ENCODE measurements around the gene MAP3K15.

MAP3K15 gene

DNA sequence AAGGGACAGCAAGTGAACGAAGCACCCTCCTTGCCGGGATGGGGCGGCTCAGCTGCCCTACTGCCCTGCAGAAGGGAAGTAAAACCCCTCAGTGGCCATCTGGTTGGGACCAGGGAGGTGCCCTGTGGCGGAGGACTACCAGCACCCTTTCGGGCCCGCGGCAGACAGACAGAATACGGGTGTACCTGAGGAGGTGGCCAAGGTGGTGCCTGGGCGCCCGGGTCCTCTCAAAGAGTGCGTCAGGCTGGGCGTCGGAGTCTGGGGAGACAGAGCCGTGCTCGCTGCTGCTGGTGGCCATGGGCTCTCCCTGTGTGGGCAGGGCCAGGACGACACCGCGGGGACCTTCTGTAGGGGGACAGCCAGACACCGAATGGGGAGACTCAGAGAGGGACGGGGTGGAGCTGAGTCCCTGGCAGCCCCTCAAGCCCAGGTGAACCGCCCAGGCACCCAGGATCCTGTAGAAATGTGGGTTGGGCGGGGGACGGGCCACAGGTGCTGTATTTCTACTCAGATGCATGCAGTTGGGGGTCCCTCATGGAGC, 141.9 kb downstream of the MAP3K15 start:
- TF ChIP-seq TAF1 (IDR thresholded peaks at IDR 0.05; ENCODE audit: borderline replicate concordance, insufficient read depth, low read length) (no peak), FOXP2 (optimal IDR thresholded peaks at IDR 0.05; ENCODE audit: borderline replicate concordance, extremely low read depth, extremely low read length, insufficient read depth) (no peak)
- TF ChIP-seq, protein P1, sequence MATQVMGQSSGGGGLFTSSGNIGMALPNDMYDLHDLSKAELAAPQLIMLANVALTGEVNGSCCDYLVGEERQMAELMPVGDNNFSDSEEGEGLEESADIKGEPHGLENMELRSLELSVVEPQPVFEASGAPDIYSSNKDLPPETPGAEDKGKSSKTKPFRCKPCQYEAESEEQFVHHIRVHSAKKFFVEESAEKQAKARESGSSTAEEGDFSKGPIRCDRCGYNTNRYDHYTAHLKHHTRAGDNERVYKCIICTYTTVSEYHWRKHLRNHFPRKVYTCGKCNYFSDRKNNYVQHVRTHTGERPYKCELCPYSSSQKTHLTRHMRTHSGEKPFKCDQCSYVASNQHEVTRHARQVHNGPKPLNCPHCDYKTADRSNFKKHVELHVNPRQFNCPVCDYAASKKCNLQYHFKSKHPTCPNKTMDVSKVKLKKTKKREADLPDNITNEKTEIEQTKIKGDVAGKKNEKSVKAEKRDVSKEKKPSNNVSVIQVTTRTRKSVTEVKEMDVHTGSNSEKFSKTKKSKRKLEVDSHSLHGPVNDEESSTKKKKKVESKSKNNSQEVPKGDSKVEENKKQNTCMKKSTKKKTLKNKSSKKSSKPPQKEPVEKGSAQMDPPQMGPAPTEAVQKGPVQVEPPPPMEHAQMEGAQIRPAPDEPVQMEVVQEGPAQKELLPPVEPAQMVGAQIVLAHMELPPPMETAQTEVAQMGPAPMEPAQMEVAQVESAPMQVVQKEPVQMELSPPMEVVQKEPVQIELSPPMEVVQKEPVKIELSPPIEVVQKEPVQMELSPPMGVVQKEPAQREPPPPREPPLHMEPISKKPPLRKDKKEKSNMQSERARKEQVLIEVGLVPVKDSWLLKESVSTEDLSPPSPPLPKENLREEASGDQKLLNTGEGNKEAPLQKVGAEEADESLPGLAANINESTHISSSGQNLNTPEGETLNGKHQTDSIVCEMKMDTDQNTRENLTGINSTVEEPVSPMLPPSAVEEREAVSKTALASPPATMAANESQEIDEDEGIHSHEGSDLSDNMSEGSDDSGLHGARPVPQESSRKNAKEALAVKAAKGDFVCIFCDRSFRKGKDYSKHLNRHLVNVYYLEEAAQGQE (IDR thresholded peaks at IDR 0.05; ENCODE audit: insufficient read depth in 1 of 2, low read depth in 2 of 2, low read length in 2 of 2) = no peak

GRCh38 chrX:19372547-19373331, 142.6 kb downstream of the MAP3K15 start:
- TF ChIP-seq POLR2AphosphoS5 (IDR thresholded peaks at IDR 0.05; ENCODE audit: low read depth, low read length) (no peak), FOXP2 (optimal IDR thresholded peaks at IDR 0.05; ENCODE audit: borderline replicate concordance, extremely low read depth, extremely low read length, insufficient read depth) (no peak), SIN3A (IDR thresholded peaks at IDR 0.05; ENCODE audit: borderline replicate concordance, insufficient read depth, low read length) (no peak), TAF1 (IDR thresholded peaks at IDR 0.05; ENCODE audit: borderline replicate concordance, insufficient read depth, low read length) (no peak)
- TF ChIP-seq, protein P1 (IDR thresholded peaks at IDR 0.05; ENCODE audit: insufficient read depth in 1 of 2, low read depth in 2 of 2, low read length in 2 of 2) = no peak

GRCh38 chrX:19372170-19372546, 143.2 kb downstream of the MAP3K15 start:
- TF ChIP-seq, protein P1 (IDR thresholded peaks at IDR 0.05; ENCODE audit: insufficient read depth in 1 of 2, low read depth in 2 of 2, low read length in 2 of 2) = no peak
- TF ChIP-seq TAF1 (IDR thresholded peaks at IDR 0.05; ENCODE audit: borderline replicate concordance, insufficient read depth, low read length) (no peak), FOXP2 (optimal IDR thresholded peaks at IDR 0.05; ENCODE audit: borderline replicate concordance, extremely low read depth, extremely low read length, insufficient read depth) (no peak), SIN3A (IDR thresholded peaks at IDR 0.05; ENCODE audit: borderline replicate concordance, insufficient read depth, low read length) (no peak), POLR2AphosphoS5 (IDR thresholded peaks at IDR 0.05; ENCODE audit: low read depth, low read length) (no peak)

GRCh38 chrX:19370061-19370460, 145.2 kb downstream of the MAP3K15 start:
- TF ChIP-seq FOXP2 (optimal IDR thresholded peaks at IDR 0.05; ENCODE audit: borderline replicate concordance, extremely low read depth, extremely low read length, insufficient read depth) (no peak), SIN3A (IDR thresholded peaks at IDR 0.05; ENCODE audit: borderline replicate concordance, insufficient read depth, low read length) (no peak), POLR2AphosphoS5 (IDR thresholded peaks at IDR 0.05; ENCODE audit: low read depth, low read length) (no peak), TAF1 (IDR thresholded peaks at IDR 0.05; ENCODE audit: borderline replicate concordance, insufficient read depth, low read length) (no peak)
- TF ChIP-seq, protein P1 (IDR thresholded peaks at IDR 0.05; ENCODE audit: insufficient read depth in 1 of 2, low read depth in 2 of 2, low read length in 2 of 2) = no peak
